H9 (cell line): Measurements from ENCODE around the gene USP47. TPM values are rescaled to one million over a fixed set of nuclear protein-coding genes. Genes with fewer than 3 reads are reported as not detected.

Experiments used
- DNase-seq: peaks from one replicate; pipeline ENCODE4 v3.0.0-alpha.2; 2017
- H2AFZ ChIP-seq: one replicate; pipeline ENCODE4 v1.6.1; 2013; ENCODE audit warnings: mild to moderate bottlenecking, low read length, control low read depth, moderate library complexity
- H2AK5ac ChIP-seq: 2 replicates; pipeline ENCODE4 v1.6.1; 2013; ENCODE audit warnings: low read length, control low read depth, mixed read lengths; ENCODE audit not compliant: insufficient read length
- H2BK120ac ChIP-seq: one replicate; pipeline ENCODE4 v1.6.1; 2013; ENCODE audit warnings: low read depth, mild to moderate bottlenecking, low read length, control low read depth, inconsistent platforms; ENCODE audit not compliant: poor library complexity, severe bottlenecking
- H2BK12ac ChIP-seq: 2 replicates; pipeline ENCODE4 v1.6.1; 2013; ENCODE audit warnings: low read length, control low read depth, mixed read lengths, low read depth; ENCODE audit not compliant: insufficient read length
- H2BK15ac ChIP-seq: 2 replicates; pipeline ENCODE4 v1.6.1; 2013; ENCODE audit warnings: low read depth, low read length, control low read depth
- H2BK20ac ChIP-seq: one replicate; pipeline ENCODE4 v1.6.1; 2013; ENCODE audit warnings: low read depth, mild to moderate bottlenecking, low read length, control low read depth, inconsistent platforms; ENCODE audit not compliant: poor library complexity, severe bottlenecking
- H2BK5ac ChIP-seq: 2 replicates; pipeline ENCODE4 v1.6.1; 2013; ENCODE audit warnings: low read length, control low read depth, mixed read lengths; ENCODE audit not compliant: insufficient read length
- H3K14ac ChIP-seq: 2 replicates; pipeline ENCODE4 v1.6.1; 2013; ENCODE audit warnings: low read length, control low read depth; ENCODE audit not compliant: insufficient read depth
- H3K18ac ChIP-seq: 2 replicates; pipeline ENCODE4 v1.6.1; 2013; ENCODE audit warnings: low read depth, mild to moderate bottlenecking, mixed read lengths, low read length, control low read depth; ENCODE audit not compliant: insufficient read length
- H3K23ac ChIP-seq: 2 replicates; pipeline ENCODE4 v1.6.1; 2013; ENCODE audit warnings: low read length, control low read depth, mixed read lengths, low read depth; ENCODE audit not compliant: insufficient read length
- H3K23me2 ChIP-seq: 2 replicates; pipeline ENCODE4 v1.6.1; 2013; ENCODE audit warnings: low read depth, mild to moderate bottlenecking, mixed read lengths, low read length, control low read depth; ENCODE audit not compliant: insufficient read length, poor library complexity, severe bottlenecking
- H3K27ac ChIP-seq: 2 replicates; pipeline ENCODE4 v1.5.1; 2013; ENCODE audit warnings: low read length, control low read depth, mixed read lengths, low read depth; ENCODE audit not compliant: insufficient read length
- H3K27me3 ChIP-seq: 2 replicates; pipeline ENCODE4 v1.6.1; 2013; ENCODE audit warnings: low read length, control low read depth, inconsistent platforms; ENCODE audit not compliant: insufficient read depth
- H3K4ac ChIP-seq: 2 replicates; pipeline ENCODE4 v1.6.1; 2013; ENCODE audit warnings: low read depth, mild to moderate bottlenecking, control low read depth, inconsistent platforms, low read length, moderate library complexity
- H3K4me1 ChIP-seq: 2 replicates; pipeline ENCODE4 v1.6.1; 2013; ENCODE audit warnings: low read length, control low read depth, inconsistent platforms; ENCODE audit not compliant: insufficient read depth
- H3K4me2 ChIP-seq: 2 replicates; pipeline ENCODE4 v1.6.1; 2013; ENCODE audit warnings: low read length, control low read depth, mixed read lengths; ENCODE audit not compliant: insufficient read length, insufficient read depth
- H3K56ac ChIP-seq: 2 replicates; pipeline ENCODE4 v1.6.1; 2013; ENCODE audit warnings: low read depth, mild to moderate bottlenecking, mixed read lengths, low read length, control low read depth; ENCODE audit not compliant: insufficient read length
- H3K79me1 ChIP-seq: 2 replicates; pipeline ENCODE4 v1.6.1; 2013; ENCODE audit warnings: low read depth, mild to moderate bottlenecking, moderate library complexity, low read length, control low read depth, inconsistent platforms; ENCODE audit not compliant: insufficient read depth, poor library complexity, severe bottlenecking
- H3K79me2 ChIP-seq: 2 replicates; pipeline ENCODE4 v1.6.1; 2013; ENCODE audit warnings: low read length, control low read depth, inconsistent platforms; ENCODE audit not compliant: insufficient read depth
- H3K9ac ChIP-seq: 2 replicates; pipeline ENCODE4 v1.6.1; 2013; ENCODE audit warnings: low read length, control low read depth, mixed read lengths; ENCODE audit not compliant: insufficient read length; ENCODE audit errors: extremely low read depth
- H3K9me3 ChIP-seq: one replicate; pipeline ENCODE4 v1.6.1; 2013; ENCODE audit warnings: low read depth, low read length, inconsistent platforms; ENCODE audit not compliant: control insufficient read depth
- H3T11ph ChIP-seq: one replicate; pipeline ENCODE4 v1.6.1; 2013; ENCODE audit warnings: mild to moderate bottlenecking, low read length, control low read depth, inconsistent platforms
- H4K20me1 ChIP-seq: one replicate; pipeline ENCODE4 v1.6.1; 2013; ENCODE audit not compliant: control insufficient read depth, insufficient read length, insufficient read depth
- H4K5ac ChIP-seq: 2 replicates; pipeline ENCODE4 v1.6.1; 2013; ENCODE audit warnings: low read depth, mild to moderate bottlenecking, mixed read lengths, low read length, control low read depth; ENCODE audit not compliant: insufficient read length
- H4K8ac ChIP-seq: replicated peaks from 2 replicates; pipeline ENCODE4 v1.6.1; 2013; ENCODE audit warnings: low read length, control low read depth, mixed read lengths, low read depth; ENCODE audit not compliant: insufficient read length
- H4K91ac ChIP-seq: 2 replicates; pipeline ENCODE4 v1.6.1; 2013; ENCODE audit warnings: low read depth, mild to moderate bottlenecking, moderate library complexity, mixed read lengths, low read length, control low read depth; ENCODE audit not compliant: insufficient read length
- H3K27ac Mint-ChIP-seq, 3 experiments: 2 replicates in 2 of 3; 3 replicates in 1 of 3; pipeline ENCODE4 v1.8.0; 2020 to 2021; ENCODE audit warnings: mixed read lengths in 3 of 3, mild to moderate bottlenecking in 1 of 3, moderate library complexity in 1 of 3
- H3K27me3 Mint-ChIP-seq: 2 replicates; pipeline ENCODE4 v1.8.0; 2021; ENCODE audit warnings: low read depth, mild to moderate bottlenecking, moderate library complexity, mixed read lengths
- H3K36me3 Mint-ChIP-seq, 3 experiments: 2 replicates in 2 of 3; 3 replicates in 1 of 3; pipeline ENCODE4 v1.8.0; 2020 to 2021; ENCODE audit warnings: low read depth in 3 of 3, mixed read lengths in 3 of 3; ENCODE audit not compliant: insufficient read depth in 1 of 3
- H3K4me1 Mint-ChIP-seq, 2 experiments: 2 replicates each; pipeline ENCODE4 v1.8.0; 2020; ENCODE audit warnings: mixed read lengths in 2 of 2
- H3K4me3 Mint-ChIP-seq, 2 experiments: 2 replicates in 1 of 2; 3 replicates in 1 of 2; pipeline ENCODE4 v1.8.0; 2020 to 2021; ENCODE audit warnings: mild to moderate bottlenecking in 2 of 2, mixed read lengths in 2 of 2, moderate library complexity in 1 of 2
- H3K9me3 Mint-ChIP-seq, 2 experiments: 2 replicates in 1 of 2; 3 replicates in 1 of 2; pipeline ENCODE4 v1.8.0; 2020; ENCODE audit warnings: mild to moderate bottlenecking in 2 of 2, mixed read lengths in 2 of 2, moderate library complexity in 1 of 2
- CTCF ChIP-seq: fragments of 200-600 bp; sonication (generic); conservative IDR thresholded peaks from 3 replicates; pipeline ENCODE4 v1.8.0; 2021; ENCODE audit warnings: antibody characterized with exemption, mild to moderate bottlenecking
- WGBS: extraction: QIAGEN DNeasy Blood & Tissue Kit; methylation state at CpG from one replicate; pipeline ENCODE4 v1.1.7; 2013; ENCODE audit warnings: missing lambda C conversion rate, low lambda C conversion rate, mixed read lengths; ENCODE audit not compliant: insufficient read length; ENCODE audit errors: extremely low coverage; 5-methylcytosine and 5-hydroxymethylcytosine counted together
- total RNA-seq: library from RNA; stranded (reverse); gene quantifications from 2 replicates; pipeline ENCODE4 v1.2.1, GENCODE V29; 2021

USP47 gene
- total RNA-seq, 1 experiment from 2014 or later: 26.7 TPM

- Histone ChIP-seq H4K91ac (no peak overlapping the region), H3T11ph (no peak overlapping the region), H3K23ac (no peak overlapping the region), H3K79me2 (no peaks in the 10 kb centered on the region), H2BK5ac (no peak overlapping the region), H3K14ac (no peak overlapping the region), H3K18ac (no peak overlapping the region), H3K9ac (no peak overlapping the region), H4K8ac (no peak overlapping the region), H3K4me1 (no peaks in the 10 kb centered on the region), H3K56ac (no peak overlapping the region), H2BK20ac (no peak overlapping the region), H3K4ac (no peak overlapping the region), H2AK5ac (no peak overlapping the region), H3K9me3 (no peaks in the 10 kb centered on the region), H4K5ac (no peak overlapping the region), H2AFZ (no peak overlapping the region), H3K4me2 (no peak overlapping the region), H3K27me3 (no peaks in the 10 kb centered on the region), H3K79me1 (no peaks in the 10 kb centered on the region), H3K23me2 (no peaks in the 10 kb centered on the region), H3K27ac (no peak overlapping the region), H2BK15ac (no peak overlapping the region), H2BK12ac (no peak overlapping the region), H4K20me1 (no peaks in the 10 kb centered on the region), H2BK120ac (no peak overlapping the region)
- Mint-ChIP-seq H3K36me3 (peaks cover 0 to 2% (median 0%) of the 10 kb centered on the region in 3 experiments; a peak in 3 of 7 replicates), H3K4me1 (peaks cover 19 to 23% of the 10 kb centered on the region in 2 experiments), H3K27me3 (no peaks in the 10 kb centered on the region; the same call in 1 of the 2 replicates), H3K27ac (peak overlapping the region; percentile 80 to 97 (median 86); a peak in 3 of 7 replicates), H3K4me3 (no peak overlapping the region; a peak in 1 of 5 replicates), H3K9me3 (peaks cover 0 to 2% of the 10 kb centered on the region in 2 experiments; a peak in 1 of 5 replicates)
- no CpG with 5 or more reads among the region's 6 CpGs for WGBS
- no peak for DNase-seq
- TF ChIP-seq CTCF: no peak
These were observed 134.8 kb downstream of the USP47 start for GRCh38 chr11:11976481-11977127.
